HG02852 (cell line): ENCODE data around the gene MED6.
A peak's percentile ranks its signal among the peaks of the same experiment; 100 is the strongest.

Experiments
- ATAC-seq: cut with Tn5 transposase; IDR thresholded peaks from one replicate; pipeline ENCODE4 v1.9.1; 2021; ENCODE audit warnings: mild to moderate bottlenecking, moderate library complexity; ENCODE audit not compliant: unreplicated experiment

Gene MED6, protein sequence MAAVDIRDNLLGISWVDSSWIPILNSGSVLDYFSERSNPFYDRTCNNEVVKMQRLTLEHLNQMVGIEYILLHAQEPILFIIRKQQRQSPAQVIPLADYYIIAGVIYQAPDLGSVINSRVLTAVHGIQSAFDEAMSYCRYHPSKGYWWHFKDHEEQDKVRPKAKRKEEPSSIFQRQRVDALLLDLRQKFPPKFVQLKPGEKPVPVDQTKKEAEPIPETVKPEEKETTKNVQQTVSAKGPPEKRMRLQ

DNA sequence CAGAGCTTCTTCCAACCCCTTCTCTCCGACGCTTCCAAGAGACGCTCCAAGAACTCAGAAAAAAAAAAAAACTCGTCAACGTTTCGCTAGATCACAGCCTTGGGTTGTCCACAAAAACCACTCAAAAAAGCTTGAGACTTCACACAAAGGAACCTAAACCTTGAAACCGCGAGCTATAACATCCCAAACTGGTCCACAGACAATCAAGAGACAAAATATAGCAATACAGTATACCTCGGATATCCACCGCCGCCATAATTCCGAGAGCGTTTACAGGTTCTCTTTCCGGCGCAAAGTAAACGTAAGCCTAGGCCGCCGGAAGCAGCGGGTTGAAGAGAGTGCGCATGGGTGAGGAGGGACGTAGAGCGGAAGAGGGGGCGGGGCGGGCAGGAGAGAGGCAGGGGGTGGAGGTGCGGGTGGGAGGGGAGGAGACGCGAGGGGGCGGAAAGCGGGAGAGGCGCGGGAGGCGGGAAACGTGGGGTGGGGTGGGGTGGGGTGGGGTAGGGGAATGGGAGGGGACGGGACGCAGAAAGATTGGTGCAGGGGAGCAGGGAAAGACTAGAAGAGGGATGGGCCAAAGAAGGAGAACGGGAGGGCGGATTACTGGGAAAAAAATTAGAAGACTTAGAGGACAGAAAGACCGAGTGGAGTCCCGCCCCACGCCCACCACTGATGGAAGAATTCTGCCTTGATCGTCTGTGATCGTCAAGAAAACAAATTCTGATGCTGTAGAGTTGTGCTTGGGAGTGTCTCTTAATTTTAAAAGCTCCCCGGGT lies at the start of gene MED6:
MED6 (minus strand) TSS at position 274 of the 776 bp plus-strand sequence; CDS start at position 256, 18 bp downstream.
- peak; percentile 87 for ATAC-seq

DNA sequence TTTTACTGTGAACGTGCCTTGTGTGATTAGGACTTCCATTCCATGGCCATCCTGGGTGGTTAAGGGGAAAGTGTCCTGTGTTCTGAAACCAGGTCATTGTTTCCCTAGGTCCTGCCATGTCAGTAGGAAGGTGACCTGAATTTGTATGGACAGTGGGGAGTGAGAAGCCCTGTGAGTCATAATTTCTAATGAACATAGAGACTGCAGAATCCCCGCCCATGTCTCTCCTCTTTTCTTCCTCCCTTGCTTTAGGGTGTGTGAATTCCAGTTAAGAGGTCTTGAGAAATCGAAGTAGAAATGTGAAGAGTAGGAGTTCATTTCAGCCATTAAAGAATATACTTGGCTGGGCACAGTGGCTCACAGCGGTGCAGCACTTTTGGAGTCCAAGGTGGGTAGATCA lies 49.3 kb upstream of the MED6 start:
- ATAC-seq: no peak

DNA sequence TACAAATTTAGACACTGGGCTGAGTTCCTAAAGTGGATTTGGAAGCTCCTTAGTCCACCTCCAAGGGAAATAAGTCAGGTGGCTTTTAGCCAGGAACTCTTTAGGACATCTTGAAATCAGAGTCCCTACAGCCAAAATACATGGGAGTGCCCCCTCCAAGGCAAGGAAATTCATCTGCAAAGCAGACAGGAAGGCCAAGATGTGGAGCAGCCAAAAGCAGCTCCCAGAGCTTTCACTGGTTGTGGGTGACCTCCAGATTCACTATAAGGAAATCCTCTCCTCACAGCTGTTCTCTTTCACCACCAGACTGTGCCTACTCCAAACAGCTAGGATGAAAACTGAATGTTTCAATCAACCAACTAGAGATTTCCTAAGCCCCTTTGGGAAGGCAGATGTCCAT lies 47.9 kb upstream of the MED6 start:
- ATAC-seq: no peak

DNA sequence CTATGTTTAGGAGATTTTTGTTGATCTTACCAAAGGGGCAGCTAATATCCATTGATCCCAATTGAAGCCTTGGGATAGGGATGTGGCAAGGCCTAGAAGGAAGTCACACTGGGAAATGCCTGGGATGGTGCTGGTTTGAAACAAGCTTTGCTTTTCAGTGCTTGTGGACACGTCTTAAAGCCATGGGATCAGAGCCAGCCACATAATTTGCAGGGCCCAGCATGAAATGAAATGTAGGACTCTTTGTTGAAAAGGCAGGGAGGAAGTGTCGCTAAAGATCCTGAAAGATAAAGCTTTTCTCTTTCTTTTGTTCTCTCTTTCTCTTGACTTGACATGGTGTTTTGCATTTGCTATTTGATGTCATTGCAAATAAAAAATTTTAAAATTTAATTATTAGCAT lies 46.2 kb upstream of the MED6 start:
- no peak for ATAC-seq

DNA sequence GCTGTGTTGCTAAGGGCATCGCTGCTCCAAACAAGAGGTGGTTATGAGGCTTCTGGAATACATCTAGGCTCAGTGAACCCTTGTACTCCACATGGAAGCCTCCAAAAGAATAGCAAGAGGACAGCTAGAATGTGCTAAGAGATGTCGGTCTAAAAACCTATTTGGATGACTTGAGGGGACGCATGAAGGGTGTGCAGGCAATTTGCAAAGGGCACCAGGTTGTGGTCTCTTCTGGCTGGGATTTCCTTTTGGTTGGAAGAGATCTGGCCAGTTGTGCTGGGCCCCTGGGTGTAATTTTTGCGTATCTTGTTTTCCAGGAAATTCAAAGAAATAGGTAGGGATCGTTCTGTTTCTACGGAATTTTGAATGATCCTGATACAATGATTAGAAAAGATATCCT lies 45.4 kb upstream of the MED6 start:
- no peak for ATAC-seq

DNA sequence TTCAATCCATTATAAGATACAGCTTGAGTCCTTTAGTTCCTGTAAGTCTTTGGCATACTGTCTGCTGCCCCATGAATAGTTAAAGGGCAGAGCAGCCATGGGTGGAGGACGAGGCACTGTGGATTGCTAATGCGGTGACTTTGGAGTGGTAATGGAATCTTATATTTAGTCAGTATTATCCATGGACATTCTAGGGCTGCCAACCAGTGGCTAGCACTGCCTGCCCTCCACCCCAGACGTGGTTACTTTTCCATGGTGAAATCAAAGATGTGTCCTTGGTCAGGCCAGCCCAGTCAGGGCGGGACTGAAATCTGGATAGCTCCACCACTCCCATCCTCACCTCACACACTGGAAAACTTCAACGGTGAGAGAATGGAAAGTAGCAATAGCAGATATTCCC lies 43.5 kb upstream of the MED6 start:
- ATAC-seq: no peak

DNA sequence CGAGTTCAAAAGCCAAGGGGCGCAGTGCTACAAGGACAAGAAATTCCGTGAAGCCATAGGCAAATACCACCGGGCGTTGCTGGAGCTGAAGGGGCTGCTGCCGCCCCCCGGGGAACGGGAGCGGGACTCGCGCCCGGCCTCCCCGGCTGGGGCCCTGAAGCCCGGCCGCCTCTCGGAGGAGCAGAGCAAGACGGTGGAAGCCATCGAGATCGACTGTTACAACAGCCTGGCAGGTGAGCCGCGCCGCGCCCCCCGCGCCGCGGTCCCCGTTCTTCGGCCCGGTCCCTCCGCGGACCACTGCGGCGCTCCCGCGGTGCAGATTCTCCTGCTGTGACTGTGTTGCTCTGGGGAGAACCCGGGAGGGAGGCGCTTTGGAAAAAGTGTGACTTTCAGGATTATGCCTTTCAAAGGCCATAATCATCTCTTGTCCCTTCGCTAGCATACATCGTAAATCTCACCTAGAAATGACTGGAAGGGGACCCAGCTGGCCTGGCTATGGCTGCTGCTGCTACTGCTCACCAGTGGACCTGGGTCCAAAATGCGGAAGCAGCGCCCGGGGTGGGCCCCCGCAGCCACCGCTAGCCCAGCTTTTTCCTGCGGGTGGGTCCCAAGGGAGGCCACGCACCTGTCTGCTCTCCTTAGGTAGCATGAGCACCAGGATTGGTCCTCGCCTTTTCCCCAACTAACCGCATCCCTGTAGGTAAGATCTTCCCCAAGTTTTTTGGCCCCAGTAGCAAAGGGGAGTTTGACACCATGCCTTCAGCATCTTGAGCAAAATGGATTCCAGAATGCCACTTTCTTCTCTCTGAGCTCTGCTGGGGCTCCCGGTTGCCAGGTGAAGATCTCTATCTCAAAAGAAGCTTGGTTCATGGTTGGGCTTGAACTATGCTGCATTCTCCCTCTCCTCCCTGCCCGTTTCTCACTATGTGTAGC lies 42.1 kb upstream of the MED6 start:
- peak; percentile 40 for ATAC-seq

DNA sequence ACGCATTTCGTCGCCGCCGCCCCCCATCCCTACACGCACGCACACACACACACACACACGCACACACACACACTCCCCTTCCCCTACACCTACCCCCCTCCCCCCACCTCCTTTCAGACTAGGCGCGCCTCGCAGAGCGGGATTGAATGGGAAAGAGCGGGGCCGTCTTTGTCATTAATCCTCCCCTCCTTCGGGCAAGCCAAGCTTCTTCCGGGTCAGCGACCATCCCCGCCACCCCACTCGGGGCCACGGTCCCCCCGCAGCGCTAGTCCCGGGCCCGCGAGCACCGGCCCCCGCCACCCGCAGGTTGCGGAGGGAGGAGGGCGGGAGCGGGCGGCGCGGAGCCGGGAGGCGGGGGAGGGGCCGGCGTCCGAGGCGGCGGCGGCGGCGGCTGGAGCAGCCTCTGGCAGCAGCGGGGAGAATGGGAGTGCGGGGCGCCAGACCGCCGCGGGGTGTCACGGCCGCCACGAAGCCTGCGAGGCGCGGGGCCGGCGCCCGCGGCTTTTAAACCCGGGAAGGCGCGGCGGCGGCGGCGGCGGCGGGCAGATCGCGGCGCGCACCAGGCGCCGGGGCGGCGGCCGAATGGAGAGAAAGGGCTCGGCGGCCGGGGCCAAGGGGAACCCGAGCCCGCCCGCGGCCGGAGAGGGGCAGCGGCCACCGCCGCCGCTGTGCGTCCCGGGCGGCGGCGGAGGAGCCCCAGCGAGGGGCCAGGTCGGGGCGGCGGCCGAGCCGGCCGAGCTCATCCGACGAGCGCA lies 41.3 kb upstream of the MED6 start, which contains the start of gene TTC9:
TTC9 (plus strand) TSS at position 369 of the 755 bp plus-strand sequence; CDS start at position 583, 214 bp downstream.
- peak; percentile 18 for ATAC-seq

DNA sequence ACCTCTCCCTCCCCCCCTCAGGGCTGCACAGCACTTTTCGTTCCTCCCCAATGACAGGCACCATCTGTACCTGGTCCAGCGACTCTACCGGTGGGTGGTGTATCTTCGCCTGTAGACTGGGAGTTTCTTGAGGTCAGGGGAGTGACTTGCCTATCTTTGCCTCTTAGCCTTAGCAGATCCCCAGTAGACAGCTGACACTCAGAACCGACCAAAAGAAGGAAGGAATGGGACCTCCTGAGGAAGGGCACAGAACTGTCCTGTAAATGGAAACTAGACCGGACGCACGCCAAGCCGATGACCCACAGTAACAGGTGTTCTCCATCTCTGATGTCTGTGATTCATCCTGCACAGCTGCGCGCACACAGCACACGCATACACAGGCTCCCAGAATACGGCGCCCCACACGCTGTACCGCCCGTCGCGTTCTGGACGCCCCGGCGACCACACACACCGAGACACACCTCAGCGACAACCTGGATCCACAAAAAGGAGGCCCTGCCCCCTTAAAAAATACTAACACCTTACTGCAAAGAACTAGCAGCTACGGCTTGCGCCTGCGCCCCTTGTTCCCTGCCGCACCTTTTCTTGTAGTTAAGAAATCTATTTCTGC lies 40.6 kb upstream of the MED6 start:
- peak; percentile 56 for ATAC-seq

DNA sequence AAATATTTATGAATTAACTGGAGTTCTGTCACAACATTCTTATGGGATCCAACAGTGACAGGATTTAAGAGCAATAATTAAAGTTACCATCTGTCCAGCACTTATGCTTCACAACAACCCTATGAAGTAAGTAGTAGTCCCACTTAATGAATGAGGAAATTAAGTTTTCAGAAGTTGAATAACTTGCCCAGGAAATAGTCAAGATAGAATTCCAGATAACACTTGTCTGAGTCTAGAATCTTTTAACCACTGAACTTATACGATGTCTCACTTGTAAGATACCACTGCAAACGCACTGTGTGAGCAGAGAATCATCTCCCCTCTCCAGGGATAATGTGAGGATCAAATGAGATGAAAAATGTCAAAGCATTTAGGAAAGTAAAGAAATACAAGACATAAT lies 38.0 kb upstream of the MED6 start:
- no peak for ATAC-seq

DNA sequence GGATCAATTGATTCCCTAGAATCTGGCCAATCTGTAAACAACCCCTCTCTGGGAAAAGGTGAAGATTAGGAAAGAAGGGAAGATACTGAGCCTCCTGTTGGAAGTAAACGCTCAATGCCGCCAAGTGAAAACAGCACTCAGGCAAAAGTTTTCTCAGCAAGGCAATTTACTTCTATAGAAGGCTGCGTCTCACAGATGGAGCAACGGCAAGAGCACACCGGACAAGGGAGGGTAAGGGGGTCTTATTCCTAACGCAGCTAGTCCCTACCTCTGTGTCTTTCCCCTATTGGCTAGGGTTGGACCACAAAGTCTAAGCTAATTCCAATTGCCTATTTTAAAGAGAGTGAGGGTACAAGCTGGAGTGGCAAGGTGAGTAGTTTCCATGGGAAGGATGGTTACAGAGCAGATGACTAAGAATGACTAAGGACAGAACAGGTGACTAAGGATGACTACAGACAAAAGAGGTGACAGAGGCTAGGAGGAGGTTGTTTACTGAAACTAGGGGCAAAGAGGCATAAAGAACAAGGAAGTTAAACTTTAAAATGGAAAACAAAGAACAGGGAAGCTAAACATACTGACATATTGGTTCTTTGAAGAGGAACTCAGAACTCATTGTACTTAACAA lies 35.6 kb upstream of the MED6 start:
- ATAC-seq: no peak

DNA sequence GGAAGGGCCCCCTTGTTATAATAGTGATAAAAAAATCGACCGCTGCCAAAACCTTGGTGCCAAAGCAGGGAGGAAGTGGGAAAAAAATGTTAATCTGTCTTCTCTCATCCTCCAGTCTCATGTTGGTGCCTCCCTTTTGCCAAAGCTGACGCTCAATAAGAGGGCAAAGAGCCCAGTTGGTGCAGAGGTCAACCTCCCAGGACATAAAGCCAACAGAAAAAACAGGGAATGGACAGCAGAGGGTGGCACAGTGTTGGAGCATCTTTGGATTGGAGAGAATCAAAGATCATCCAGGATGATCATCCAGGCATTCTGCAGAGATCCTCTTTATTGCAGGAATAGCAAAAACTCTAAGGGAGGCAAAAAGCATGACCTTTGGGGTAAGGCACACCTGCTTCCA lies 31.5 kb upstream of the MED6 start:
- no peak for ATAC-seq

DNA sequence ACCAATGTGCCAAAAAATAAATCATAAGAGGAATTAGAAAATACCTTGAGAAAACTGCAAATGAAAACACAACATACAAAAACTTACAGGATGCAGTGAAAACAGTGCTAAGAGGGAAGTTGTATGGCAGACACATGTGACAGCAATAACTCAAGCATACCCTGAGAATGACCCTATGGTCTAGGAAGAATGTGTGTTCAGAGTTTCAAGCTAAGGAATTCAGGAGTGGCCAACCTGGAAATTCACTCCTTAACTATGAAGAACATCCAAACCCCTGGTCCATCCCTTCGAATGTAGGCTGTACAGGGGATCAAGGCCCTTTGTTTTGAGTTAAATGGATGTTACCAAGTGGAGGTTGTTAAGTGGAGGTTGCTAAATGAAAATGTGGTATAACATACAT lies 24.5 kb upstream of the MED6 start:
- ATAC-seq: no peak

DNA sequence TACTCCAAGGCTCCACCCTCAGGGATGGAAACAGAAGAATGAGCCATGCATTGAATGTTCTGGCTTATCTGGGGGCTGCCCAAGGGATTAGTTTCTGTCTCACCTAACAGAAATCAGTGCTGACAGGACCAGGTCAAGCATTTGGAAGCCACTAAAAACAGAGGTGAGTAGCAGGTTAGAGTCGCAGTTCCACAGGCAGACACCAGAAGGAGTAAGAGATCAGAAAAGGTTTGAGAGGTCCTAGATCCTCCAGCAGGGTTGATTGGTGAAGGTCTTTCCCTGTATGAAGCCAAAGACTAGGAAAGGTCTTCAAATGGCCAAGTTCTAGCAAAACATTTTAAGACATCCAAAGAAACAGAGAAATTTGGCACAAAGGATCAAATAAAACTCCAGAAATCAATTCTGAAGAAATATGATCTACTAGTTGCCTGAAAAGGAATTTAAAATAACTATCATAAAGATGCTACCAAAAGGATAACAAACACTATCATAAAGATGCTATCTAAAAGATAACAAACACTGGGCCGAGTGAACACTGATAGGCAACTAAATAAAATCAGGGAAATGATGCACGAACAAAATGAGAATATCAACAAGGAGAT lies 21.8 kb upstream of the MED6 start:
- ATAC-seq: no peak

DNA sequence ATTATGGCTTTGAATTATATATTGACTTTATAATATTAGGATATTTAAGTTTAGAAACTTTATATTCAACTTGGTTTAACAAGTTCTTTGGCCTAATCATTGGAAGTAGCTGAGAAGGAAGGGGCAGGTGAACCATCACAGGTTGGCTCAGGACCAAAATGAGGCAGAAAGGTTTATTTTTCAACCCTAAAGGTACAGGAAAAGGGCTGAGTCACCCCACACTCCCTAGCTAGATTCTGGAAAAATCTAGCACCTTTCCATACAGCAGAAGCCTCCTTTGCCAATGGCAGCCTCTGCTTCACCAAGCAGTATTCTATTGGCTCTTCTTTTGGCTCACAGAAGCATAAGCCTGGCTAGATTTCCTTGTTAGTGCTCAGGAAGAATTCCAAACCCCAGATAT lies 19.3 kb upstream of the MED6 start:
- no peak for ATAC-seq

DNA sequence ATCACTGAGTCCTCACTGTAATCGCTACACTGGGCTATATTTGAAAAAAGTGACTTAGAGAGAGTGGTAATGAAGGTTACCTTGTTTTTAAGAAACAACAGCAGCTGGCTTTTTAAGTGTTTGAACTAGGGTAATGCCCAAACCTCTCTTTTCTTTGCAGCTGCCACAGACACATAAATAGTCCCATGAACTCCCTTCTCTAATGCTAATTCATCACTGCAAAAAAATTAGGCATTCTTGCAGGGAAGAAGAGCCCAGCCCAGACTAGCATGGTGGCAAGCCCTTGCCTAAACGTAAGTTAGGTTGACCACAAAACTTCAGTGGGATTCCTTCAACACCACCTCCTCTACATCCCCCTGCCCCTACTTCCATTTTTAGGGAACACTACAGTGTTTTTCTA lies 17.9 kb upstream of the MED6 start:
- no peak for ATAC-seq

DNA sequence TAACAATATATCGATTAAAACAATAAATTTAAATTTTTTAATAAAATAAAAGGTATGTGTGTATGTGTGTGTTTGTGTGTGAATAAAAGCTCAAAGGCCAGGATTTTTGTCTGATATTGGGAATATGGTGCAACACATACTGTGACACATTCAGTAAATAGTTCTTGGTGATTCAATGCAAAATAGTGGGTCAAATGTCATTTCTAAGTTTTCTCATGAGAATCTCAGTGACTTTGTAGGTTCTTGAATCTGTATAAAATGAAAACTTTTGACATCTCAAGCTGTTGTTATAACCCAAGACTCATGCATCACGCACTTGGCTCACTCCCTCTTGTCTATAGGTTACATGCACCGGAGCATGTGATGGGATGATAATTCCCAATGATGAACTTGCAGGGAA lies 16.2 kb upstream of the MED6 start:
- ATAC-seq: no peak

DNA sequence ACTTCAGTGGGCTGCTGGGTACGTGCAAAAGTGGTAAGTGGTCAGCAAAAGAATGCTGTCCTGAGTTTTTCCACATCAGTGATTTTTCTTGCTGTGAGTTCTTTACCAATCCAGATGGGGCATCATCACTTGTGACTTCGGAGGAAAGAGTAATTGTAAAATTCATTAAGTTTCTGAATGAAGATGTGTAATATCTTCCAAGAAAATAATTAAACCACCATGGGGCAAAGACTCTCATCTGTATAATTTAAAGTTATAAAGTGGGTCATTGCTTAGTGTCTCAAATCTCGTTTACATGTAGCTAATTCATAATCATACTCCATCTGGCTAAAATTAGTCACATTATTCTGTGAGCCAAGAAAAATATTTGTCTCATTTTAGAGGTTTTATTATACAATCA lies 10.8 kb upstream of the MED6 start:
- ATAC-seq: no peak

DNA sequence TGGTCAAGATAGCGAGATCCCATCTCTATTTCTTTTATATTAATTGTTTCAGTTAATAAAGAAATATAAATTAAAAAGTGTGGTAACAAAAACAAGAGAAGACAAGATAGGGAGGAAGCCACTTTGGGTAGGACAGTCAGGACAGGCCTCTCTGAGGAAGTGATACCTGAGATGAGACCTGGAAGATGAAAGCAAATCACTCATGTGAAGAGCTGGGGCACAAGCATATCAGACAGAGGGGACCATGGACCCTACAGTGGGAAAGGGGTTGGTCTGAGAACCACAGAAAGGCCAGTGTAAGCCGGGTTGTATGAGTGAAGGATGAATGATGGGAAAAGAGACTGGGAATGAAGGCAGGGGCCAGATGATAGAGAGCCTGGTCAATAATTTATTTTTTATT lies 1.8 kb upstream of the MED6 start:
- peak; percentile 46 for ATAC-seq
